ENCODE results near the gene REELD1. TPM values are rescaled to one million over a fixed set of nuclear protein-coding genes. Genes with fewer than 3 reads are reported as not detected.

Gene REELD1
- total and polyA plus RNA-seq, 2 donors (not counting 1 experiment from before 2014, with no cell fraction given): not detected

- H3K27me3 ChIP-seq (ENCODE audit: control insufficient read depth, insufficient read depth, low read length): no peaks in the 10 kb centered on the region
- no peaks in the 10 kb centered on the region for H3K9me3 ChIP-seq (ENCODE audit: control insufficient read depth, insufficient read depth, low read depth, low read length)
- peaks cover 10% of the 10 kb centered on the region for H3K4me1 ChIP-seq (ENCODE audit: control insufficient read depth, extremely low read depth, insufficient read depth, low read length)
- no peaks in the 10 kb centered on the region for H3K36me3 ChIP-seq (ENCODE audit: control insufficient read depth, insufficient read depth, low read length)
- H3K79me2 ChIP-seq (ENCODE audit: control insufficient read depth, insufficient read depth, low read length): no peaks in the 10 kb centered on the region
- no peak overlapping the region for H3K4me2 ChIP-seq (ENCODE audit: extremely low read depth, insufficient read depth, low read length)
- H2AFZ ChIP-seq (ENCODE audit: low read length): no peak overlapping the region
- H3K9ac ChIP-seq (ENCODE audit: insufficient read depth, low read length): no peak overlapping the region
- no peak overlapping the region for H3K4me3 ChIP-seq (replicated peaks in 1 of 4; ENCODE audit: control extremely low read depth in 1 of 4, insufficient read depth in 1 of 4, low read depth in 3 of 4, low read length in 4 of 4)
- TF ChIP-seq CTCF (conservative IDR thresholded peaks at IDR 0.05 in 1 of 2, IDR thresholded peaks at IDR 0.05 in 1 of 2; ENCODE audit: low read depth in 1 of 2, low read length in 2 of 2): no peak
- no peak for TF ChIP-seq EZH2 (IDR thresholded peaks at IDR 0.05; ENCODE audit: low read length, missing control alignments)
- no peak overlapping the region for H3K27ac ChIP-seq (ENCODE audit: insufficient read depth, low read length)
- no peaks in the 10 kb centered on the region for H4K20me1 ChIP-seq (ENCODE audit: control insufficient read depth, extremely low read depth, insufficient read depth, low read length)
- DNase-seq (ENCODE audit: low read depth in 2 of 2): peak; percentile 39 to 53
Observed at GRCh38 chr4:146245850-146246249, 31.5 kb downstream of the REELD1 start.

- Histone ChIP-seq H3K4me1 (ENCODE audit: control insufficient read depth, extremely low read depth, insufficient read depth, low read length) (peaks cover 7% of the 10 kb centered on the region), H3K9ac (ENCODE audit: insufficient read depth, low read length) (no peak overlapping the region), H3K27ac (ENCODE audit: insufficient read depth, low read length) (no peak overlapping the region), H3K9me3 (ENCODE audit: control insufficient read depth, insufficient read depth, low read depth, low read length) (no peaks in the 10 kb centered on the region), H3K27me3 (ENCODE audit: control insufficient read depth, insufficient read depth, low read length) (no peaks in the 10 kb centered on the region), H3K79me2 (ENCODE audit: control insufficient read depth, insufficient read depth, low read length) (no peaks in the 10 kb centered on the region), H2AFZ (ENCODE audit: low read length) (no peak overlapping the region), H3K4me3 (replicated peaks in 1 of 4; ENCODE audit: control extremely low read depth in 1 of 4, insufficient read depth in 1 of 4, low read depth in 3 of 4, low read length in 4 of 4) (no peak overlapping the region), H3K36me3 (ENCODE audit: control insufficient read depth, insufficient read depth, low read length) (no peaks in the 10 kb centered on the region), H3K4me2 (ENCODE audit: extremely low read depth, insufficient read depth, low read length) (no peak overlapping the region), H4K20me1 (ENCODE audit: control insufficient read depth, extremely low read depth, insufficient read depth, low read length) (no peaks in the 10 kb centered on the region)
- no peak for DNase-seq (ENCODE audit: low read depth in 2 of 2)
- TF ChIP-seq CTCF (conservative IDR thresholded peaks at IDR 0.05 in 1 of 2, IDR thresholded peaks at IDR 0.05 in 1 of 2; ENCODE audit: low read depth in 1 of 2, low read length in 2 of 2): no peak
- TF ChIP-seq EZH2 (IDR thresholded peaks at IDR 0.05; ENCODE audit: low read length, missing control alignments): no peak
Observed at GRCh38 chr4:146246381-146246780, 32.0 kb downstream of the REELD1 start.

DNA sequence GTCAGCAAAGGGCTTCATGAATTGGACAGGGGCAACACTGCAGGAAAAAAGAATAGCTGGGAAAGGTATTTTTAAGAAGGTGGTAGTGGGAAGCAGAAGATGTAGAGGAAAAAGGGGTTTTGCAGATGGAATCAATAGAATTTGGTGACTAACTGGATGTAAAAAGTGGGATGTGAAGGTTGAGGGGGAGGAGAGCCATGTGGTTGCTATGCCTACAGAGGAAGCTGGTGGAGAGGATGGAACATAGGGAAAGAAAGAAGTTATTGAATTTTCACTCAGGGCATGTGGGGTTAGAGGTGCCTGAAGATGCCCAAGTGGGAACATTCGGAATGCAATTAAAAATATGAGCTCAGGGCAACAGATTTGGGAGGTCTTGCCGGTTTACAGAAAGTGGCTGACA is 33.0 kb downstream of the REELD1 start:
- Histone ChIP-seq H3K36me3 (ENCODE audit: control insufficient read depth, insufficient read depth, low read length) (no peaks in the 10 kb centered on the region), H3K4me3 (replicated peaks in 1 of 4; ENCODE audit: control extremely low read depth in 1 of 4, insufficient read depth in 1 of 4, low read depth in 3 of 4, low read length in 4 of 4) (no peak overlapping the region), H2AFZ (ENCODE audit: low read length) (no peak overlapping the region), H3K9ac (ENCODE audit: insufficient read depth, low read length) (no peak overlapping the region), H3K27ac (ENCODE audit: insufficient read depth, low read length) (no peak overlapping the region), H4K20me1 (ENCODE audit: control insufficient read depth, extremely low read depth, insufficient read depth, low read length) (no peaks in the 10 kb centered on the region), H3K27me3 (ENCODE audit: control insufficient read depth, insufficient read depth, low read length) (no peaks in the 10 kb centered on the region), H3K4me1 (ENCODE audit: control insufficient read depth, extremely low read depth, insufficient read depth, low read length) (peaks cover 1% of the 10 kb centered on the region), H3K9me3 (ENCODE audit: control insufficient read depth, insufficient read depth, low read depth, low read length) (no peaks in the 10 kb centered on the region), H3K4me2 (ENCODE audit: extremely low read depth, insufficient read depth, low read length) (no peak overlapping the region), H3K79me2 (ENCODE audit: control insufficient read depth, insufficient read depth, low read length) (no peaks in the 10 kb centered on the region)
- DNase-seq (ENCODE audit: low read depth in 2 of 2): no peak
- no peak for TF ChIP-seq EZH2 (IDR thresholded peaks at IDR 0.05; ENCODE audit: low read length, missing control alignments)
- no peak for TF ChIP-seq CTCF (conservative IDR thresholded peaks at IDR 0.05 in 1 of 2, IDR thresholded peaks at IDR 0.05 in 1 of 2; ENCODE audit: low read depth in 1 of 2, low read length in 2 of 2)
